ENCODE data around the gene TMEM255B. TPM values are rescaled to one million over a fixed set of nuclear protein-coding genes. Genes with fewer than 3 reads are reported as not detected.

TMEM255B gene
- total and polyA plus RNA-seq, 11 donors = 1.4 to 20.3 (median 4.4) TPM

GRCh38 chr13:113732176-113732960 lies 26.7 kb upstream of the TMEM255B start:
- Histone ChIP-seq H3K27me3 (peaks cover 0 to 4% (median 0%) of the 10 kb centered on the region in 9 donors), H3K4me1 (peaks cover 0 to 14% (median 0%) of the 10 kb centered on the region in 12 donors), H3K27ac (no peak overlapping the region), H3K4me3 (no peak overlapping the region), H3K36me3 (no peaks in the 10 kb centered on the region), H3K9me3 (no peaks in the 10 kb centered on the region)
- 78 to 89% (median 85%) methylated on average over 25 to 29 of the region's 29 CpGs for WGBS, 4 donors
- ATAC-seq (no peak), DNase-seq (peak in 1 of 5 donors; percentile 37)
- TF ChIP-seq CTCF (IDR thresholded peaks at IDR 0.05) (no peak), POLR2A (IDR thresholded peaks at IDR 0.05) (no peak)
- intact Hi-C loops (cut with DNase I) = no loop called here

GRCh38 chr13:113732961-113733950 lies 25.8 kb upstream of the TMEM255B start:
- Histone ChIP-seq H3K36me3 (no peaks in the 10 kb centered on the region), H3K4me3 (no peak overlapping the region), H3K27ac (no peak overlapping the region), H3K9me3 (no peaks in the 10 kb centered on the region), H3K27me3 (peaks cover 0 to 4% (median 0%) of the 10 kb centered on the region in 9 donors), H3K4me1 (peaks cover 0 to 14% (median 0%) of the 10 kb centered on the region in 12 donors)
- intact Hi-C loops (cut with DNase I) = no loop called here
- ATAC-seq (no peak), DNase-seq (peak in 1 of 5 donors; percentile 51)
- WGBS, 4 donors = 86 to 91% (median 88%) methylated on average over 47 to 55 of the region's 55 CpGs
- TF ChIP-seq CTCF (IDR thresholded peaks at IDR 0.05) (no peak), POLR2A (IDR thresholded peaks at IDR 0.05) (no peak)

- no peaks in the 10 kb centered on the region for H3K36me3 ChIP-seq
- no peak for ATAC-seq
- peaks cover 0 to 7% (median 0%) of the 10 kb centered on the region in 12 donors for H3K4me1 ChIP-seq
- no peaks in the 10 kb centered on the region for H3K9me3 ChIP-seq
- DNase-seq = peak in 1 of 5 donors; percentile 51
- intact Hi-C loops (cut with DNase I) = no loop called here
- no peak overlapping the region for H3K27ac ChIP-seq
- 78 to 86% (median 83%) methylated on average over 15 to 26 of the region's 26 CpGs for WGBS, 4 donors
- TF ChIP-seq CTCF (IDR thresholded peaks at IDR 0.05) (no peak), POLR2A (IDR thresholded peaks at IDR 0.05) (no peak)
- H3K27me3 ChIP-seq = peaks cover 0 to 8% (median 0%) of the 10 kb centered on the region in 9 donors
- H3K4me3 ChIP-seq = no peak overlapping the region
Measured at GRCh38 chr13:113734099-113734825, 24.8 kb upstream of the TMEM255B start.
